NCI-H510A (cell line): Measurements from ENCODE around the gene ADM.

ENCODE experiments used
- DNase-seq: peaks from one replicate; lab custom pipeline; 2025; lab: John Stamatoyannopoulos, UW

Gene ADM

GRCh38 chr11:10309163-10310093 lies 4.6 kb downstream of the ADM start:
- DNase-seq: no peak

DNA sequence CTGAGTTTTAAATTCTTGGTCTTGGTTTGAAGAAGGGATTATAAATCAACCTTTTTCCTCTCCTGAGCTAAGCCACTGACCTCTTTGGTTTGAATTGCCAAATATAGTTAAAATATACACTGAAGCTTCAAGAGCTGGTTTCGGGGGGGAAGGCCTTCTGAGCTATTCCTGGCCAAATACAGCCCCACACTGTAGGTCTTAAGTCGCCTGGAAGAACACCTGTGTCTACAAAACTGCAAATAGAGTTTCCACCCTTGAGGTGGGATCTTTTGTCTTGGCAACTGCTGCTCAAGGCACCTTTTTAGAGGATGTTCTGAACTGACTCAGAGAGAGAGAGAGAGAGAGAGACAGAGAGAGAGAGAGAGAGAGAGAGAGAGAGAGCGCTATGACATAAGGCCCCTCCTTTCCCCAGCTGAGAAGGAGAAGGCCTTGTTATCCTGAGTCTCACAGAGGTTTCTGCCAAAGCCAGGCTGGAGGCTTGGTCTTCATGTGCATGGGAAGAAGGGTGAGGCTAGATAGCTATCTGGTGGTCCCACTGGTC lies 5.5 kb downstream of the ADM start:
- no peak for DNase-seq

DNA sequence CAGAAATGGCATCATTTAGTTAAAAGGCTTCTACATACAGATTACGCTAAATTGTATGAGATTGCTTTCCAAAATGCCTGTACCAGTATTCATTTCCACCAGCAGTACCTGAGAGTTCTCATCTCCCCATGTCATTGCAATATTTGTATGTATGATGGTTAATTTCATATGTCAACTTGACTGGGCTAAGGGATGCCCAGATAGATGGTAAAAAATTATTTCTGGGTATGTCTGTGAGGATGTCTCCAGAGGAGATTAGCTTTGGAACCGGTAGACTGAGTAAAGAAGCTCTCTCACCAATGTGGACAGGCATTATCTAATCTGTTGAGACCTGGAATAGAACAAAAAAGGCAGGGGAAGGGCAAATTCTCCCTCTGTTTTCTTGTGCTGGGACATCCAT lies 6.9 kb downstream of the ADM start:
- DNase-seq: no peak

- no peak for DNase-seq
Measured at GRCh38 chr11:10314199-10315072, 9.6 kb downstream of the ADM start.

DNA sequence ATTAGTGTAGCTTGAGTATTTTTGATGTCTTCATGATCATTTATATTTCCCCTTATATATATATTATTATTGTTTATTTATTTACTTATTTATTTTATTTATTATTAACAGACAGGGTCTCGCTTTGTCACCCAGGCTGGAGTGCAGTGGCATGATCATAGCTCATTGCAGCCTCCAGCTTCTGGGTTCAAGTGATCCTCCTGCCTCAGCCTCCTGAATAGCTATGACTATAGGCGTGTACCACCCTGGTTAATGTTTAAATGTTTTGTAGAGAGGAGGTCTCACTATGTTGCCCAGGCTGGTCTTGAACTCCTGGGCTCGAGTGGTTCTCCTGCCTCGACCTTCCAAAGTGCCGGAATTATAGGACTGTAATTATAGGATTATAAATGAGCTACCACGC lies 10.2 kb downstream of the ADM start:
- no peak for DNase-seq

- DNase-seq: peak; percentile 45
Measured at GRCh38 chr11:10317151-10317755, 12.4 kb downstream of the ADM start.

DNA sequence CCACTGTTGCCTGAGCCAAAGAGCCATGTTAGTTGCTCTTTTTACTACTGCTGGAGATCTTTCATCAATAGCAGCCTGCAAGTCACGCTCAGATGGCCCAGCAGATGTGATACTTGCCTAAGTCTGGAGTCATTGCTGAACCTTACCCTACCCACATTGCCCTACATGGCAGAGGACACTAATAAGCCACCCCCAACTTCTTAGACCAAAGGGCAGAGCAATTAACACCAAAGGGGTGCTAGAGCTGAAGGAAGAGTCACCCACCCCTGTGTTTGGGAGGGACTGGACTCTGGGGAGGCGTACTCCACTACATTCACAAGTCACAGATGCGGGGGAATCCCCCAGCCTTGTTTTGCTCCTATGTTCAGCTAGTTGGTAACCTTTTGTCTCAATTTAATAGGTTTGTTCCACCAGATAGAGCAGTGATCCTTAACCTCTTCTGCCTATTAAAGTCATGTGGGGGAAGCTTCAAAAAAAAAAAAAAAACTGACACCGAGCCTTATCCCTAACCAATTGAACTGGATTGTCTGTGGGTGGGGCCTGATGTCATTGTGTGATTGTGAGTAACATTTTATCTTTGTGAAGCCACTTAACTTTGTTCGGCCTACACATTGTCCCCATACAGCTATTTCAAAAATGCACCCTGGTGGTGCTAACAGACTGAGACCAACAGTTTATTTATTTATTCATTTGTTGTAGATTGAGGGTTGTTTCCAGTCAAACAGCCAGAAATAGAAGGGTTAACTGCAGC lies 13.1 kb downstream of the ADM start:
- DNase-seq: no peak

- peak; percentile 52 for DNase-seq
Measured at GRCh38 chr11:10318527-10318802, 13.6 kb downstream of the ADM start.

DNA sequence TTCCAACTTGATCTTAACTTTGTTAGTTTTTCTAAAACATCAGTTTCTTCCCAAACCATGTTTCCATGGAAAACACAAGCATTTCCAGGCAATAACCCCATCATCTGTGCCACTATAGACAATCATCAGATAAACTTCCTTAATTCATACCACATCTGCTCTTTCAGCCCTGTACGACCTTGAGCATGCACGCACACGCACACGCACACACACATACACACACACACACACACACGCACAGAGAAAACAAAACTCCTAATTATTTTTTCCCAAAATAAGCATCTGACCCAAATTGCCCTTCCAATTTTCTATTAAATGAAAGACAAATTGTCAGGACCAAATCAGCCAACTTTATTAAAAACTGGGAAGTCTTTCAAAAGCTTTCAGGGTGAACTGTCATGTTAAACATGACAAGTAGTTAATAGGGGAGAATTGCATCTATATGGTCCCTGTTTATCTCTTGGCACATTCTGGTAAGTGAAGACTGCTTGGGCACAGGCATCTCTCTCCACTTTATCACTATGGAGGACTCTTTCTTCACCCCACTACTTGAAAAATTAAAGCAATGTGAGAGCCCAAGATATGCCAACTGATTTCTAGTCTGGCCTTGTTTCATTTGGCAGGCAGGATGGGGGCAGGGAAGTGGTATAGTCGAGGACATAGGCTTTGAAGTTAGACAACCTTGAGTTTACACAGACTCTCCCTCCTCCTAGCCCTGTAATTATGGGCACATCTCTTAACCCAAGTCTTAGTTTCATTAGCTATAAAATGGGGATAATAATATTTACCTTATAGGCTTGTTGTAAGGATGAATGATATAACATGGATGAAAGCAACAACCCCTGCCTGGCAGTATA lies 15.1 kb downstream of the ADM start:
- DNase-seq: no peak

DNA sequence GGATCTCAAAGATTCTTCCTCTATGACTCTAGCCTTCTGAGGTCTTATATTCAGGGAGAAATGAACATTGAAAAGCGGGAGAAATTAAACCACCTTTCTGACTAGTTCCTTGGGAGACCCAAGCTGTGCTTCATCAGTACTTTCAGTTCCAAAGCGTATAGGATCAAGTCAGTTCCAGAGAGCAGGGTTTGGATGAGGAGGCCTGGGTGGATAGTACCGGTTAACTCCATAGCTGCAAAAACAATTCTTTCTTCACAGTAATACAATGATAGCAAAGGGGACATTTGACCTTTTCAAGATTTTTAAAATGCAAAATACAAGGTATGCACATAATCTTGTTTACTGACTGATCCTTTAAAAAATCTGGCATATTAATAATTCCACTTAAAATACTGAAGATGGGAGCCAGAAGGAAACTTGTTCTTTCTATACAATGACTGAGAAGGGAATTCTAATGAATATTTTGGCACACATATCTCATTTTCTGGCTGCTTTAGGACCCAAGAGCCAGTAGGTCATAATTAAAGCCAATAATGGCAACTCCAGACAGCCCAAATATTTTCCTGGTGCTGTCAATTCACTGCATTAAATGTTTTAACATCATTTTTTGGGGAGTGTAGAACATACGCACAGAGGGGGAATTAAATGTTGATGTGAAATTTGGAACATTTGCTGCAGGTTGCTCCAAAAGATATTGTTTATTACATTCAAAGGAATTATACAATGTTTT lies 16.0 kb downstream of the ADM start:
- DNase-seq: no peak

- no peak for DNase-seq
Measured at GRCh38 chr11:10322401-10322800, 17.5 kb downstream of the ADM start.

GRCh38 chr11:10322830-10323792 lies 18.2 kb downstream of the ADM start:
- no peak for DNase-seq

DNA sequence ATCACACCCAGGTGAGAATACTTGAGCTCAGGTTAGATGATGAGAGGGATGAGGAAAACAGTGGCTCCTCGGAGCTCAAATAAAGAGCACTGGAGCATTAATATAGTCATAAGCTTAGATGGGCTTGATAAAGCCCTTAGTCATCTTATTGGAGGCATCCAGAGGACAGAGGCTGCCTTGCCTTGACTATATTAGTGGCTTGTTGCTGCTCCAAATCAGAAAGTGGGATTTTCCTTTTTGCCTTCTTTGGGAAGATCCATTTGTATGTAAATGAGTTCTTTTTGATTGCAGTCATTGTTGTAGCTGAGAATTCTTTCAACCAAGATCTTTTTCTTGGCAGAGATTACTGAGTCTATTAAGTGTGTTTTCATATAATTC lies 18.9 kb downstream of the ADM start:
- no peak for DNase-seq

DNA sequence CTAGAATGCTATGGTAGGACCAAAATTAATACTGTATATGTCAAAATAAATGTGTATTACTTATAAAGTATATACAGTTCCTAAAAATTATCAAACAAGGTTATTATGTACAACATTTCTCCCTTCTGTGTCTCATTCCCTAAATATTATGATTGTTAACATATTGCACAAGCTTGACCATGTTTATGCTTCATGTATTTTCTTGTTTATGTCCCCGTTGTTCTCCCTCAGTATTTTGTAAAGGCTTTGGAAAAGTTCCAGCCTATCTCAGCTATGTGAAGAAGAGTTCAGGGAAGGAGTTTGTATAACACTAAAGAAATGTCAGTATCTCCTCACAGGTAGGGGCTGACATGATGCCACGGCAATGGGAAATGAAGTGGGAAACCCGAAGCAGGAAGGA lies 19.6 kb downstream of the ADM start:
- no peak for DNase-seq

- DNase-seq: no peak
Measured at GRCh38 chr11:10325277-10326011, 20.6 kb downstream of the ADM start.

DNA sequence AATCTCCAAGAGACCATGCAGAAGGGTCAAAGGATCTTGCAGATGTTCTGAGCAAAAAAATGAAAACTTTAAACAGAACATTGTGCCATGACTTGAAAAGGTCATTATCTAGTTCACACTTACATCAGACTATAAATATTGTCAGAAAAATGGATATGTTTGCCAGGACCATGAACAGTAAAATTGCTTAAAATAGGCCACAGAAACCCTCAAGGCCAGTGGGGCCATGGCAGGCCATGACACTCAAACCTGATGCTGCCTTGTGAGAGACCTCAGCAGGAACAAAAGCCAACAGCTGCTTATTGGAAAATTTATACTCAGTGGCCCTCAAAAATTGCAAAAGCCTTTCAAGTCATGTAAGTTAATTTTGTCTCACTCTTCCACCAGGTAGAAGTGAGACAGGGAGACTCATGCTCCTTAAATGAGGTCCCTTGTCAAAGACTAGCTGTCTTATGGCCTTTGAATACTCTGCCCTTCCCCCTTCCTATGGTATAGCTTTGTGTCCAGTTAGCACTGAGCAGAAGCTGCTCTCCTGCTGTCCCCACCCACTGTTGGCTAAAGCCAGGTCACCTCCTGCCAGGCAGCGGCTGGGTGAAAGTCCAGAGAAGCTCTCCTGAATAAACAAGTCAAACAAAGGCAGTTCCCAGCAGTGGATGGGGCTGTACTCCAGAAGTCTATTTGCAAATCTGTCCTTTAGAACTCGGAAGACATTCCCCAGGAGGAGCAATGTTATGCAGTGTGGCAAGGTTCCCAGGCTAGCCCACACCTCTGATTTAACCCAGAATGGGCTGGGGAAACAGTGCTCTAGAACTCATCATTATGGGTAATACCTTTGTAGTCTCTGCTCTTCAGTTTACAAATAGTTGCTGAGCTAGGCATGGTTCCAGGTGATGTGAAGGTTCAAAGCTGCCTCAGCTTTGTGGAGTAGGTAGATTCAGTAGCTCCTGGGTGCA lies 21.4 kb downstream of the ADM start:
- DNase-seq: no peak

- no peak for DNase-seq
Measured at GRCh38 chr11:10327254-10327653, 22.4 kb downstream of the ADM start.
